ENCODE results near the gene HSPB8. TPM values are rescaled to one million over a fixed set of nuclear protein-coding genes. Genes with fewer than 3 reads are reported as not detected.

Gene HSPB8
- total and polyA plus RNA-seq, 2 of the 4 experiments (the other 2 are of a cell fraction) = 12.9 to 25.8 TPM

DNA sequence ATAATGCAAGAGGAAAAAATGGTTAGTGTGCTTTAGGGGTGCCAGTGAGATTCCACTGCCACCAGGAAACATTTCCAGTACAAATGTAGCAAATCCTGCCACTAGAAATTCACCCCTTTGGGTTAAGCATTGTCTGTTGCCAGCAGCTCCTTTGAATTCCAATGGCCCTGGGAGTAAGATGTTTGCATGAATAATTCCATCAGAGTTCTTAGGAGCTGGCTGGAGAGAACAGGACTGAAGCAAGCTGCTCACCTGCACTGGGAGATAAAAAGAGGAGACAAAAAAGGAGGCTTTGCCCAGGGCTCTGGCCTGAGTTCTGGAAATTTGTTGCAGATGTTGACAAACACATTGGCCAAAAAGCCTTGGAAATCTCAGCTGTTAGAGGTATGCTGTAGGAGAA lies 57.6 kb downstream of the HSPB8 start:
- no peak overlapping the region for H2AK5ac ChIP-seq (ENCODE audit: low read depth, low read length)
- H3K27me3 ChIP-seq (ENCODE audit: control insufficient read depth, insufficient read depth, low read length) = no peaks in the 10 kb centered on the region
- H2BK5ac ChIP-seq (ENCODE audit: low read depth, low read length, poor library complexity, severe bottlenecking) = no peak overlapping the region
- dilution Hi-C loops (cut with HindIII; ENCODE audit: low sequenced_read_pairs, unreplicated experiment) (no loop called here), intact Hi-C loops (cut with micrococcal nuclease) (no loop called here), in situ Hi-C loops (cut with MboI; ENCODE audit: low sequenced_read_pairs) (no loop called here)
- H3K18ac ChIP-seq (ENCODE audit: low read depth, low read length) = no peak overlapping the region
- no peaks in the 10 kb centered on the region for H4K20me1 ChIP-seq (ENCODE audit: insufficient read depth, low read length)
- no peak for ATAC-seq (ENCODE audit: low read depth)
- H3K23ac ChIP-seq (ENCODE audit: low read depth, low read length) = no peak overlapping the region
- H4K5ac ChIP-seq (ENCODE audit: low read depth, low read length) = no peak overlapping the region
- no peak for DNase-seq
- POLR2A ChIA-PET (ENCODE audit: unreplicated experiment) = no interaction called here
- no peak overlapping the region for H4K91ac ChIP-seq (ENCODE audit: insufficient read depth, low read depth, low read length)
- no peak overlapping the region for H3K56ac ChIP-seq (ENCODE audit: extremely low read depth, insufficient read depth, low read length)
- no peak overlapping the region for H3K4ac ChIP-seq (ENCODE audit: low read depth, low read length)
- peaks cover 2% of the 10 kb centered on the region; the same call in 1 of the 2 replicates for H3K9me3 ChIP-seq (ENCODE audit: control insufficient read depth, insufficient read depth, low read length)
- H3K36me3 ChIP-seq (ENCODE audit: control insufficient read depth, insufficient read depth, low read length) = no peaks in the 10 kb centered on the region
- H2AK9ac ChIP-seq (replicated peaks; ENCODE audit: low read depth, low read length, poor library complexity) = no peak overlapping the region
- H2BK15ac ChIP-seq (ENCODE audit: low read depth, low read length) = no peak overlapping the region
- no peak overlapping the region for H3K14ac ChIP-seq (replicated peaks; ENCODE audit: low read depth, low read length)
- CTCF ChIA-PET = no interaction called here
- H4K8ac ChIP-seq (ENCODE audit: low read depth in 2 of 2, low read length in 2 of 2) = no peak overlapping the region
- TF ChIP-seq RFX5 (IDR thresholded peaks at IDR 0.05; ENCODE audit: low read depth, low read length) = no peak
- H3K4me3 ChIP-seq (ENCODE audit: insufficient read depth, low read depth, low read length) = no peak overlapping the region
- H3K9ac ChIP-seq (ENCODE audit: low read depth, low read length) = no peak overlapping the region
- no TSS peak for BruUV-seq (replicated peaks)
- no peak overlapping the region for H3K27ac ChIP-seq (ENCODE audit: insufficient read depth, low read length)
- no peaks in the 10 kb centered on the region for H3K79me1 ChIP-seq (ENCODE audit: low read depth in 1 of 2, low read length in 2 of 2)
- H2AFZ ChIP-seq (replicated peaks; ENCODE audit: low read length, poor library complexity) = no peak overlapping the region
- no peak overlapping the region for H3K4me2 ChIP-seq (ENCODE audit: low read depth, low read length)
- no peak overlapping the region for H2BK120ac ChIP-seq (ENCODE audit: low read depth, low read length)
- no peak overlapping the region for H2BK20ac ChIP-seq (ENCODE audit: low read depth, low read length)
- no peaks in the 10 kb centered on the region for H3K4me1 ChIP-seq (ENCODE audit: control insufficient read depth, insufficient read depth, low read length)
- H3K9me1 ChIP-seq (ENCODE audit: insufficient read depth, low read length) = no peaks in the 10 kb centered on the region

Data from IMR-90 (cell line).